K562 (cell line): ENCODE results near the gene OR11L1. TPM values are rescaled to one million over a fixed set of nuclear protein-coding genes. Genes with fewer than 3 reads are reported as not detected.

Experiments
- ARID1B ChIP-seq: fragments of 450-650 bp; IDR thresholded peaks from 2 replicates; pipeline ENCODE4 v1.6.1; 2016; ENCODE audit warnings: antibody characterized with exemption, mild to moderate bottlenecking, inconsistent platforms
- FOXK2 ChIP-seq, 2 experiments: fragments of 450-650 bp; IDR thresholded peaks in 1 of 2; conservative IDR thresholded peaks in 1 of 2; 2 replicates each; pipeline ENCODE4 v1.6.1; 2016; ENCODE audit warnings: low read depth in 2 of 2, mild to moderate bottlenecking in 1 of 2
- GTF2F1 ChIP-seq: IDR thresholded peaks from 2 replicates; pipeline ENCODE4 v1.6.1; 2011; ENCODE audit warnings: low read depth, low read length, improper control_type of control experiment
- HDGF ChIP-seq: fragments of 450-650 bp; IDR thresholded peaks from 2 replicates; pipeline ENCODE4 v1.6.1; 2016
- JUND ChIP-seq, 2 experiments: IDR thresholded peaks; 2 replicates in 1 of 2; 3 replicates in 1 of 2; pipeline ENCODE4 v1.6.1; 2011; ENCODE audit warnings: borderline replicate concordance in 2 of 2, low read depth in 2 of 2, low read length in 2 of 2, improper control_type of control experiment in 1 of 2, missing biosample characterization in 1 of 2, missing genetic modification characterization in 1 of 2, missing genetic modification reagents in 1 of 2
- KLF6 ChIP-seq: fragments of 250-450 bp; sonication (Bioruptor Pico); IDR thresholded peaks from 2 replicates; pipeline ENCODE4 v1.4.0; 2020; ENCODE audit warnings: mild to moderate bottlenecking, moderate library complexity, borderline replicate concordance
- MAFK ChIP-seq: IDR thresholded peaks from 2 replicates; pipeline ENCODE4 v1.6.1; 2011; ENCODE audit warnings: low read length, improper control_type of control experiment
- NFIC ChIP-seq: fragments of 450-650 bp; IDR thresholded peaks from 2 replicates; pipeline ENCODE4 v1.6.1; 2017; ENCODE audit warnings: mild to moderate bottlenecking, inconsistent platforms
- POLR2B ChIP-seq: fragments of 450-650 bp; IDR thresholded peaks from 2 replicates; pipeline ENCODE4 v1.6.1; 2018; ENCODE audit warnings: low read depth; ENCODE audit not compliant: partially characterized antibody
- PYGO2 ChIP-seq: fragments of 450-650 bp; IDR thresholded peaks from 2 replicates; pipeline ENCODE4 v1.6.1; 2016; ENCODE audit warnings: mild to moderate bottlenecking, missing genetic modification characterization, moderate library complexity, missing compliant biosample characterization
- TAF7 ChIP-seq: fragments of 450-650 bp; IDR thresholded peaks from 2 replicates; pipeline ENCODE4 v1.6.1; 2016; ENCODE audit warnings: missing genetic modification characterization, missing compliant biosample characterization
- TAF9B ChIP-seq: fragments of 450-650 bp; IDR thresholded peaks from 2 replicates; pipeline ENCODE4 v1.6.1; 2018; ENCODE audit warnings: mild to moderate bottlenecking; ENCODE audit not compliant: partially characterized antibody
- TARDBP ChIP-seq: fragments of 450-650 bp; IDR thresholded peaks from 2 replicates; pipeline ENCODE4 v1.6.1; 2016
- TCF7L2 ChIP-seq: fragments of 150-350 bp; IDR thresholded peaks from 2 replicates; pipeline ENCODE4 v1.6.1; 2016; ENCODE audit warnings: low read depth, mild to moderate bottlenecking, low read length, moderate library complexity
- ZC3H4 ChIP-seq: sonication (generic); formaldehyde crosslinking; IDR thresholded peaks from 2 replicates; pipeline ENCODE4 v1.9.0; 2021; ENCODE audit warnings: missing genetic modification reagents, borderline replicate concordance
- ZNF165 ChIP-seq: fragments of 250-450 bp; sonication (Bioruptor Pico); IDR thresholded peaks from 2 replicates; pipeline ENCODE4 v1.4.0; 2020; ENCODE audit warnings: borderline replicate concordance
- polyA plus RNA-seq, 8 experiments: library from polyadenylated mRNA; depleted of rRNA in 4 of 8; stranded (reverse) in 5 of 8; unstranded in 3 of 8; fragments of >200 nt; fragmentation: Nextera tagmentation in 2 of 8; fragmentation: Illumina TruSeq in 1 of 8; extraction: Ambion mirVana in 2 of 8; extraction: Trizol in 1 of 8; gene quantifications; 2 replicates each; pipeline versions ENCODE4 v1.2.1 to v1.2.3, GENCODE V29; 2011 to 2014; ENCODE audit warnings: inconsistent platforms in 1 of 8, missing spikeins in 1 of 8
- total RNA-seq, 7 experiments: library from RNA; depleted of rRNA in 6 of 7; stranded (reverse); fragments of >200 nt in 6 of 7; fragmentation: Illumina TruSeq in 2 of 7; extraction: Trizol in 2 of 7; gene quantifications; 2 replicates each; pipeline versions ENCODE4 v1.2.1 to v1.2.3, GENCODE V29; 2011 to 2021; ENCODE audit warnings: low replicate concordance in 1 of 7
- TF ChIP-seq, protein P1 (sequence below), 2 experiments: fragments of 450-650 bp in 1 of 2; sonication (generic) in 1 of 2; formaldehyde crosslinking in 1 of 2; IDR thresholded peaks in 1 of 2; conservative IDR thresholded peaks in 1 of 2; 2 replicates each; pipeline versions ENCODE4 v1.6.1 to v1.8.1; 2016 to 2023; ENCODE audit warnings: mild to moderate bottlenecking in 2 of 2, moderate library complexity in 2 of 2, inconsistent platforms in 1 of 2, missing genetic modification reagents in 1 of 2
- TF ChIP-seq, protein P2 (sequence below): fragments of 450-650 bp; conservative IDR thresholded peaks from 2 replicates; pipeline ENCODE4 v1.6.1; 2016; ENCODE audit warnings: missing genetic modification characterization, low read depth, mild to moderate bottlenecking, missing compliant biosample characterization, moderate library complexity
- TF ChIP-seq, protein P3 (sequence below): sonication (generic); formaldehyde crosslinking; IDR thresholded peaks from 2 replicates; pipeline ENCODE4 v1.8.0; 2022; ENCODE audit warnings: mild to moderate bottlenecking, missing genetic modification reagents, borderline replicate concordance
- TF ChIP-seq, protein P4 (sequence below), 2 experiments: IDR thresholded peaks; 2 replicates each; pipeline ENCODE4 v1.6.1; 2011; ENCODE audit warnings: borderline replicate concordance in 1 of 2, control low read depth in 1 of 2, low read depth in 1 of 2, low read length in 1 of 2, mild to moderate bottlenecking in 1 of 2, mixed read lengths in 1 of 2, moderate library complexity in 1 of 2; ENCODE audit not compliant: insufficient read depth in 1 of 2, insufficient read length in 1 of 2, poor library complexity in 1 of 2, severe bottlenecking in 1 of 2; ENCODE audit errors: extremely low read depth in 1 of 2
- TF ChIP-seq, protein P5 (sequence below): fragments of 450-650 bp; IDR thresholded peaks from 2 replicates; pipeline ENCODE4 v1.6.1; 2017; ENCODE audit warnings: mild to moderate bottlenecking, moderate library complexity

The OR11L1 gene
- total and polyA plus RNA-seq, 9 of the 15 experiments (the other 6 are each of a cell fraction or from before 2014, with no cell fraction given) = not detected

DNA sequence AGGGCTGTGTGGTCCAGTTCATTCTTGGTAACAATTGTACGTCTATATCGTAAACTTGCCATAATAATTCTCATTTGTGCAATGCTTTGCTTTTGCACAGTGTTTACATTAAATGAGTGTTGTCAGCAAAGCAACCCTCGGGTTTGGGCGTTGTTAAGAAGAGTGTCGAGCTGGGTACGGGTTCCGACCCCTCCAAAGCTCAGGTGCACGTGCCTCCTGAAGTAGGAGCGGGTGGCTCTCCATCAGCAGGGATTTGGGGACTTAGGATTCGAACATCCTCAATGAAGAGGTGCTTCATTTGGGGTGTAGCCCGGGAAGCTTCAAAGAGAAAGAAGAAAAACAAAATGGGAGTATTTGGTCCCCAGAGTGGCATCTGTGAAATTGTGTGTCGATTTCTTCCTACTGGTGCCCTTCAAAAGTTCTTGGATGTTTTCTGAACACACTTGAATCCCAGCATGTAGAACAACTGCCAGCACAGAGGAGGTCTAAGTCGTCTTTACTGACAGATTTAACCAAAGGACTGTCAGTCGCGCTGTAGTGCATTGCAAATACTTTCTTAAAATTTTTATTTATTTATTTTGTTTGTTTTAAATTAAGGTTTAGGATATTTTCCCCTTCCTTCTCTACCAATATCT, 16.4 kb upstream of the OR11L1 start (continued):
- TF ChIP-seq ARID1B (no peak), TARDBP (no peak), ZNF165 (CRISPR knock-in tag) (no peak), FOXK2 (conservative IDR thresholded peaks at IDR 0.05 in 1 of 2, IDR thresholded peaks at IDR 0.05 in 1 of 2; ENCODE audit: low read depth in 2 of 2) (peak; percentile 16 to 36; a peak in 1 of 4 replicates), POLR2B (no peak), TAF7 (tag) (no peak), ZC3H4 (CRISPR knock-in tag) (no peak), TAF9B (no peak), JUND (IDR thresholded peaks at IDR 0.05; ENCODE audit: borderline replicate concordance, low read depth, low read length) (no peak), JUND (tag; IDR thresholded peaks at IDR 0.05; ENCODE audit: borderline replicate concordance, low read depth, low read length) (no peak), HDGF (no peak), TCF7L2 (no peak), KLF6 (CRISPR knock-in tag) (no peak), GTF2F1 (no peak), NFIC (no peak), PYGO2 (tag) (no peak), MAFK (no peak)
- TF ChIP-seq, protein P1, sequence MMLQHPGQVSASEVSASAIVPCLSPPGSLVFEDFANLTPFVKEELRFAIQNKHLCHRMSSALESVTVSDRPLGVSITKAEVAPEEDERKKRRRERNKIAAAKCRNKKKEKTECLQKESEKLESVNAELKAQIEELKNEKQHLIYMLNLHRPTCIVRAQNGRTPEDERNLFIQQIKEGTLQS (IDR thresholded peaks at IDR 0.05) = no peak
- TF ChIP-seq, protein P1 (CRISPR knock-in tag; conservative IDR thresholded peaks at IDR 0.05) = no peak
- TF ChIP-seq, protein P2, sequence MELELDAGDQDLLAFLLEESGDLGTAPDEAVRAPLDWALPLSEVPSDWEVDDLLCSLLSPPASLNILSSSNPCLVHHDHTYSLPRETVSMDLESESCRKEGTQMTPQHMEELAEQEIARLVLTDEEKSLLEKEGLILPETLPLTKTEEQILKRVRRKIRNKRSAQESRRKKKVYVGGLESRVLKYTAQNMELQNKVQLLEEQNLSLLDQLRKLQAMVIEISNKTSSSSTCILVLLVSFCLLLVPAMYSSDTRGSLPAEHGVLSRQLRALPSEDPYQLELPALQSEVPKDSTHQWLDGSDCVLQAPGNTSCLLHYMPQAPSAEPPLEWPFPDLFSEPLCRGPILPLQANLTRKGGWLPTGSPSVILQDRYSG (tag) = no peak
- TF ChIP-seq, protein P3, sequence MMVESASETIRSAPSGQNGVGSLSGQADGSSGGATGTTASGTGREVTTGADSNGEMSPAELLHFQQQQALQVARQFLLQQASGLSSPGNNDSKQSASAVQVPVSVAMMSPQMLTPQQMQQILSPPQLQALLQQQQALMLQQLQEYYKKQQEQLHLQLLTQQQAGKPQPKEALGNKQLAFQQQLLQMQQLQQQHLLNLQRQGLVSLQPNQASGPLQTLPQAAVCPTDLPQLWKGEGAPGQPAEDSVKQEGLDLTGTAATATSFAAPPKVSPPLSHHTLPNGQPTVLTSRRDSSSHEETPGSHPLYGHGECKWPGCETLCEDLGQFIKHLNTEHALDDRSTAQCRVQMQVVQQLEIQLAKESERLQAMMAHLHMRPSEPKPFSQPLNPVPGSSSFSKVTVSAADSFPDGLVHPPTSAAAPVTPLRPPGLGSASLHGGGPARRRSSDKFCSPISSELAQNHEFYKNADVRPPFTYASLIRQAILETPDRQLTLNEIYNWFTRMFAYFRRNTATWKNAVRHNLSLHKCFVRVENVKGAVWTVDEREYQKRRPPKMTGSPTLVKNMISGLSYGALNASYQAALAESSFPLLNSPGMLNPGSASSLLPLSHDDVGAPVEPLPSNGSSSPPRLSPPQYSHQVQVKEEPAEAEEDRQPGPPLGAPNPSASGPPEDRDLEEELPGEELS (CRISPR knock-in tag) = no peak
- TF ChIP-seq, protein P4, sequence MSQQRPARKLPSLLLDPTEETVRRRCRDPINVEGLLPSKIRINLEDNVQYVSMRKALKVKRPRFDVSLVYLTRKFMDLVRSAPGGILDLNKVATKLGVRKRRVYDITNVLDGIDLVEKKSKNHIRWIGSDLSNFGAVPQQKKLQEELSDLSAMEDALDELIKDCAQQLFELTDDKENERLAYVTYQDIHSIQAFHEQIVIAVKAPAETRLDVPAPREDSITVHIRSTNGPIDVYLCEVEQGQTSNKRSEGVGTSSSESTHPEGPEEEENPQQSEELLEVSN (IDR thresholded peaks at IDR 0.05; ENCODE audit: borderline replicate concordance in 1 of 2, extremely low read depth in 1 of 2, insufficient read depth in 1 of 2, insufficient read length in 1 of 2, low read depth in 1 of 2, low read length in 1 of 2, poor library complexity in 1 of 2, severe bottlenecking in 1 of 2) = peak in 1 of 2 experiments; percentile 31
- TF ChIP-seq, protein P5, sequence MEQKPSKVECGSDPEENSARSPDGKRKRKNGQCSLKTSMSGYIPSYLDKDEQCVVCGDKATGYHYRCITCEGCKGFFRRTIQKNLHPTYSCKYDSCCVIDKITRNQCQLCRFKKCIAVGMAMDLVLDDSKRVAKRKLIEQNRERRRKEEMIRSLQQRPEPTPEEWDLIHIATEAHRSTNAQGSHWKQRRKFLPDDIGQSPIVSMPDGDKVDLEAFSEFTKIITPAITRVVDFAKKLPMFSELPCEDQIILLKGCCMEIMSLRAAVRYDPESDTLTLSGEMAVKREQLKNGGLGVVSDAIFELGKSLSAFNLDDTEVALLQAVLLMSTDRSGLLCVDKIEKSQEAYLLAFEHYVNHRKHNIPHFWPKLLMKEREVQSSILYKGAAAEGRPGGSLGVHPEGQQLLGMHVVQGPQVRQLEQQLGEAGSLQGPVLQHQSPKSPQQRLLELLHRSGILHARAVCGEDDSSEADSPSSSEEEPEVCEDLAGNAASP = no peak
